OCI-LY7 (cell line): ENCODE measurements around the gene PLA2G4A. TPM values are rescaled to one million over a fixed set of nuclear protein-coding genes. Genes with fewer than 3 reads are reported as not detected.

Source experiments
- Bru-seq: library from RNA; stranded (reverse); fragments of 400-500 nt; gene quantifications from one replicate; lab custom pipeline; 2021; lab: Mats Ljungman, UMichigan
- BruChase-seq, 2 experiments: library from RNA; stranded (reverse); fragments of 400-500 nt; gene quantifications; one replicate each; lab custom pipeline; 2021; lab: Mats Ljungman, UMichigan
- BruUV-seq: library from RNA; stranded (reverse); fragments of 400-500 nt; replicated peaks from 2 replicates; lab custom pipeline; 2021; lab: Mats Ljungman, UMichigan
- CTCF ChIA-PET: fragments of 300-600 bp; sonication (Branson Sonifier 250); formaldehyde crosslinking; loops from one replicate; lab custom pipeline; 2022; ENCODE audit warnings: antibody characterized with exemption; ENCODE audit not compliant: unreplicated experiment; lab: Charles Lee
- POLR2A ChIA-PET: fragments of 300-600 bp; sonication (Branson Sonifier 250); formaldehyde crosslinking; loops from one replicate; lab custom pipeline; 2022; ENCODE audit warnings: antibody characterized with exemption; lab: Charles Lee
- DNase-seq: peaks from one replicate; pipeline ENCODE4 v3.0.0-alpha.2; 2015; ENCODE audit warnings: low spot score
- H2AFZ ChIP-seq: fragments of 200-600 bp; sonication (generic), shearing (Covaris generic); 2 replicates; pipeline ENCODE4 v1.6.1; 2014; ENCODE audit warnings: mild to moderate bottlenecking, antibody characterized with exemption, low read length, moderate library complexity
- H3K27ac ChIP-seq: fragments of 200-600 bp; sonication (generic); 2 replicates; pipeline ENCODE4 v1.5.1; 2014; ENCODE audit warnings: mixed run types, low read depth, mild to moderate bottlenecking, moderate library complexity, low read length, inconsistent platforms; ENCODE audit not compliant: poor library complexity, severe bottlenecking
- H3K36me3 ChIP-seq: fragments of 200-600 bp; sonication (generic); 2 replicates; pipeline ENCODE4 v1.6.1; 2014; ENCODE audit warnings: mild to moderate bottlenecking, antibody characterized with exemption, low read length, moderate library complexity, mixed read lengths; ENCODE audit not compliant: insufficient read depth
- H3K4me1 ChIP-seq: fragments of 200-600 bp; sonication (generic); 2 replicates; pipeline ENCODE4 v1.5.1; 2014; ENCODE audit warnings: mild to moderate bottlenecking, low read length; ENCODE audit not compliant: insufficient read depth, poor library complexity, severe bottlenecking
- H3K4me2 ChIP-seq: fragments of 200-600 bp; sonication (generic); 2 replicates; pipeline ENCODE4 v1.6.1; 2014; ENCODE audit warnings: mild to moderate bottlenecking, low read length
- H3K4me3 ChIP-seq: fragments of 200-600 bp; sonication (generic); 2 replicates; pipeline ENCODE4 v1.5.1; 2014; ENCODE audit warnings: mild to moderate bottlenecking, low read depth, low read length; ENCODE audit not compliant: poor library complexity, severe bottlenecking
- H3K79me2 ChIP-seq: fragments of 200-600 bp; sonication (generic); 2 replicates; pipeline ENCODE4 v1.6.1; 2016; ENCODE audit warnings: low read depth, mild to moderate bottlenecking, low read length, moderate library complexity, mixed read lengths; ENCODE audit not compliant: insufficient read depth
- H3K9me2 ChIP-seq: fragments of 200-600 bp; sonication (generic); 2 replicates; pipeline ENCODE4 v1.6.1; 2016; ENCODE audit warnings: mild to moderate bottlenecking, low read length, mixed read lengths; ENCODE audit not compliant: insufficient read depth
- H3K9me3 ChIP-seq: fragments of 200-600 bp; sonication (generic); 2 replicates; pipeline ENCODE4 v1.6.1; 2014; ENCODE audit warnings: mild to moderate bottlenecking, mixed run types, low read length, mixed read lengths
- H4K20me1 ChIP-seq: fragments of 200-600 bp; sonication (generic); 2 replicates; pipeline ENCODE4 v1.6.1; 2014; ENCODE audit warnings: mild to moderate bottlenecking, antibody characterized with exemption, low read length, moderate library complexity, mixed read lengths; ENCODE audit not compliant: insufficient read depth
- EZH2phosphoT487 ChIP-seq: fragments of 200-600 bp; sonication (generic); IDR thresholded peaks from 2 replicates; pipeline ENCODE4 v1.6.1; 2018; ENCODE audit warnings: low read depth, borderline replicate concordance, mild to moderate bottlenecking, mixed run types, antibody characterized with exemption, low read length, moderate library complexity, mixed read lengths
- intact Hi-C: fragments of 100-400 bp; cut with micrococcal nuclease; formaldehyde crosslinking; loops from one replicate; pipeline ENCODE4 v1.10.0; 2022; ENCODE audit not compliant: unreplicated experiment
- long read RNA-seq: library from polyadenylated mRNA; stranded (forward); transcript quantifications from one replicate; pipeline ENCODE4 v2.0.0, GENCODE V29; 2022
- total RNA-seq, 2 experiments: library from RNA; depleted of rRNA in 1 of 2; stranded (reverse); fragments of >200 nt in 1 of 2; shearing (Covaris generic) in 1 of 2; gene quantifications; 2 replicates each; pipeline ENCODE4 v1.2.3, GENCODE V29; 2014 to 2022
- TF ChIP-seq, protein P1 (sequence below): fragments of 200-600 bp; sonication (generic); conservative IDR thresholded peaks from 2 replicates; pipeline ENCODE4 v1.5.1; 2014; ENCODE audit warnings: mild to moderate bottlenecking, antibody characterized with exemption, low read length, moderate library complexity, mixed read lengths

Gene PLA2G4A
- total RNA-seq (2014; rRNA removed; shearing (Covaris generic)): not detected in 2 replicates
- total RNA-seq (2022): not detected in 2 replicates
- Bru-seq, nascent RNA: percentile 1 among the genes with signal in this experiment
- BruChase-seq, experiment 1, labeled RNA remaining after a 6-hour chase: percentile 1 among the genes with signal in this experiment
- percentile 2 among the genes with signal in this experiment for BruChase-seq, experiment 2, labeled RNA remaining after a 2-hour chase
- long read RNA-seq: 0 reads

DNA sequence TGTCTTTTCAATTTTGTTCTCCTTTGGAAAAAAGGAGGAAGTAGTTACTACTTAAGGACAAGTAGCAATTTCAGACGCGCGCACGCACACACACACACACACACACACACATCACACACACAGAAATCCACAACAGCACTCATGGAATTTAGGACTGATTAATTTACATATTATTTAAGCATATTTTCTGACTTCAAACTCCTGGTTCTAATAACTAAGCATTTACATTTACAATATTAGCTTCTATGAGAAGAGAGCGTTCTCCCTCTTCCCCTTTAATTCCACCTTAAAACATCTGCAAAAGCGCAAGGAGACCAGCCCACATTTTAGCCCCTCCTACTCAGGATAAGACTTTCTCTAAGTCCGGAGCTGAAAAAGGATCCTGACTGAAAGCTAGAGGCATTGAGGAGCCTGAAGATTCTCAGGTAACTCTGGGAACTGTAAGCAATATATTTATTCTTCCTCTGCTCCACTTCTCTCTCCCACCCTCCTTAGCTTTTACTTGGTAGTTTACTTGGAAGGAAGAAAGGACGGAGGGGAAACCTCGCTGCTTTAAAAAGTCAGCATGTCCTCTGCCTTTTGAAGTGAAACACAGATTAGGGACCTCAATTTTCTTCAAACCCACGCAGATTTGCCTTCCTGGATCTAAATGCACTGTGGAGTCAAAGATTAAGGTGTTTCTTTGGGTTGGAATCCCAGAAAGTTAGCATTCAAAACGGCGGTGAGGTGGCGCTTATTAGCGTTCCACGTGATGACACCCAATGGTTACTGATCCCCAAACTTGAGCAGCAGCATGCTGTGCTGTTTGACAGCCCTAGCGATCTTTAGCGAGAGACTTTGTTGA lies at the start of gene PLA2G4A:
TSS of gene PLA2G4A (plus strand) at position 339 of the 844 bp plus-strand sequence. CDS start 25,406 bp downstream, outside the sequence.
- no peak for TF ChIP-seq EZH2phosphoT487
- TF ChIP-seq, protein P1, sequence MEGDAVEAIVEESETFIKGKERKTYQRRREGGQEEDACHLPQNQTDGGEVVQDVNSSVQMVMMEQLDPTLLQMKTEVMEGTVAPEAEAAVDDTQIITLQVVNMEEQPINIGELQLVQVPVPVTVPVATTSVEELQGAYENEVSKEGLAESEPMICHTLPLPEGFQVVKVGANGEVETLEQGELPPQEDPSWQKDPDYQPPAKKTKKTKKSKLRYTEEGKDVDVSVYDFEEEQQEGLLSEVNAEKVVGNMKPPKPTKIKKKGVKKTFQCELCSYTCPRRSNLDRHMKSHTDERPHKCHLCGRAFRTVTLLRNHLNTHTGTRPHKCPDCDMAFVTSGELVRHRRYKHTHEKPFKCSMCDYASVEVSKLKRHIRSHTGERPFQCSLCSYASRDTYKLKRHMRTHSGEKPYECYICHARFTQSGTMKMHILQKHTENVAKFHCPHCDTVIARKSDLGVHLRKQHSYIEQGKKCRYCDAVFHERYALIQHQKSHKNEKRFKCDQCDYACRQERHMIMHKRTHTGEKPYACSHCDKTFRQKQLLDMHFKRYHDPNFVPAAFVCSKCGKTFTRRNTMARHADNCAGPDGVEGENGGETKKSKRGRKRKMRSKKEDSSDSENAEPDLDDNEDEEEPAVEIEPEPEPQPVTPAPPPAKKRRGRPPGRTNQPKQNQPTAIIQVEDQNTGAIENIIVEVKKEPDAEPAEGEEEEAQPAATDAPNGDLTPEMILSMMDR: no peak
- Histone ChIP-seq H3K36me3 (no peaks in the 10 kb centered on the region), H3K9me2 (no peaks in the 10 kb centered on the region), H3K4me1 (no peaks in the 10 kb centered on the region), H3K4me3 (no peak within 1 kb of the TSS), H4K20me1 (no peaks in the 10 kb centered on the region), H2AFZ (no peak within 1 kb of the TSS), H3K79me2 (no peaks in the 10 kb centered on the region), H3K4me2 (no peak within 1 kb of the TSS), H3K27ac (no peak within 1 kb of the TSS), H3K9me3 (no peaks in the 10 kb centered on the region)
- ChIA-PET POLR2A (interaction anchor here (0.7 kb wide), 1 partner anchor 12 kb away, joined by 3 read pairs; no protein-coding TSS in a partner anchor), CTCF (no interaction called here)
- intact Hi-C loops: no loop called here
- no TSS peak for BruUV-seq
- DNase-seq: no peak

DNA sequence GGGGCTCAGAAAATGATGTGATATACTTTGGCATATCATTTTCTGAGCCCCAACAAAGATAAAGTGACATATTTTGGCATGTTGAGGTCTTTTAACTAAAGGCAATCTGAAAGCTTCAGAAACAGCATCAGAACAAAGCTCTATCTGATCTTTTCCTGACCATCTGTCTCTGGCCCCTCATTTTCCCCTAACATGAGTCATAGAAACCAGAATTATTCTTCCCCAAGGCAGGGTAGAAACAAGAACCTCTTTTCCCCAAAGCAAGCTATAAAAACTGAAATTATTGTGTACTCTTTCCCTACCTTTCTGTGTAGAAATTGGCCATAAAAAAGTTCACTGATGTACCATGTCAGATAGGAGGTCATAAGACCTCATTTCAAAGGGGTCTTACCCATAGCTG lies 48.7 kb upstream of the PLA2G4A start:
- Histone ChIP-seq H3K36me3 (no peaks in the 10 kb centered on the region), H3K4me1 (no peaks in the 10 kb centered on the region), H3K4me2 (no peak overlapping the region), H4K20me1 (no peaks in the 10 kb centered on the region), H3K27ac (no peak overlapping the region), H3K79me2 (no peaks in the 10 kb centered on the region), H2AFZ (no peak overlapping the region), H3K9me2 (no peaks in the 10 kb centered on the region), H3K4me3 (no peak overlapping the region), H3K9me3 (no peaks in the 10 kb centered on the region)
- BruUV-seq: no TSS peak
- CTCF ChIA-PET: no interaction called here
- TF ChIP-seq, protein P1: no peak
- no peak for TF ChIP-seq EZH2phosphoT487
- POLR2A ChIA-PET: interaction anchor here (1.1 kb wide), 1 partner anchor 9 kb away, joined by 6 read pairs; no protein-coding TSS in a partner anchor
- DNase-seq: no peak
- intact Hi-C loops: no loop called here
